ENCODE results near the gene KCND2.
"Not testable (repeated sequence)": the region's sequence is repeated elsewhere in the genome, so short reads cannot be mapped to it uniquely, and the experiment has no call there.

Gene KCND2

GRCh38 chr7:120588862-120589261, 315.9 kb downstream of the KCND2 start:
- no peak for DNase-seq

GRCh38 chr7:120600607-120601006, 327.6 kb downstream of the KCND2 start:
- DNase-seq: no peak

GRCh38 chr7:120603366-120603765, 330.4 kb downstream of the KCND2 start:
- DNase-seq: no peak

- DNase-seq: no peak
Observed at GRCh38 chr7:120609136-120609753, 336.3 kb downstream of the KCND2 start.

GRCh38 chr7:120611975-120612374, 339.0 kb downstream of the KCND2 start:
- DNase-seq: no peak

GRCh38 chr7:120615703-120616102, 342.7 kb downstream of the KCND2 start:
- DNase-seq: no peak

GRCh38 chr7:120617275-120617674, 344.3 kb downstream of the KCND2 start:
- DNase-seq: no peak

GRCh38 chr7:120628251-120628650, 355.3 kb downstream of the KCND2 start:
- DNase-seq: no peak

GRCh38 chr7:120639884-120640283, 366.9 kb downstream of the KCND2 start:
- no peak for DNase-seq

- DNase-seq: no peak
Observed at GRCh38 chr7:120645966-120646365, 373.0 kb downstream of the KCND2 start.

- DNase-seq: no peak
Observed at GRCh38 chr7:120654241-120654640, 381.3 kb downstream of the KCND2 start.

- DNase-seq: no peak
Observed at GRCh38 chr7:120658516-120658915, 385.5 kb downstream of the KCND2 start.

- DNase-seq: no peak
Observed at GRCh38 chr7:120662291-120662690, 389.3 kb downstream of the KCND2 start.

- no peak for DNase-seq
Observed at GRCh38 chr7:120665068-120665467, 392.1 kb downstream of the KCND2 start.

GRCh38 chr7:120675076-120675475, 402.1 kb downstream of the KCND2 start:
- no peak for DNase-seq

- DNase-seq: no peak
Observed at GRCh38 chr7:120677535-120677934, 404.6 kb downstream of the KCND2 start.

- no peak for DNase-seq
Observed at GRCh38 chr7:120680985-120681384, 408.0 kb downstream of the KCND2 start.

GRCh38 chr7:120684463-120684862, 411.5 kb downstream of the KCND2 start:
- DNase-seq: no peak

GRCh38 chr7:120691915-120692314, 418.9 kb downstream of the KCND2 start:
- DNase-seq: no peak

GRCh38 chr7:120695848-120696247, 422.9 kb downstream of the KCND2 start:
- no peak for DNase-seq

- no peak for DNase-seq
Observed at GRCh38 chr7:120700796-120701195, 427.8 kb downstream of the KCND2 start.

- DNase-seq: not testable (repeated sequence)
Observed at GRCh38 chr7:120702408-120702807, 429.4 kb downstream of the KCND2 start.

- DNase-seq: peak; percentile 25
Observed at GRCh38 chr7:120703585-120704240, 430.7 kb downstream of the KCND2 start.

GRCh38 chr7:120709252-120709971, 436.4 kb downstream of the KCND2 start:
- DNase-seq: no peak
